Endometrium (tissue), 2 donors: ENCODE data around the gene OCA2.

Experiments
- FAIRE-seq: peaks from 2 replicates; lab custom pipeline; 2012; peaks lifted over from hg19 to GRCh38; lab: Jason Lieb, UNC
- donor health status: control.
- donor health status: control.

Gene OCA2

DNA sequence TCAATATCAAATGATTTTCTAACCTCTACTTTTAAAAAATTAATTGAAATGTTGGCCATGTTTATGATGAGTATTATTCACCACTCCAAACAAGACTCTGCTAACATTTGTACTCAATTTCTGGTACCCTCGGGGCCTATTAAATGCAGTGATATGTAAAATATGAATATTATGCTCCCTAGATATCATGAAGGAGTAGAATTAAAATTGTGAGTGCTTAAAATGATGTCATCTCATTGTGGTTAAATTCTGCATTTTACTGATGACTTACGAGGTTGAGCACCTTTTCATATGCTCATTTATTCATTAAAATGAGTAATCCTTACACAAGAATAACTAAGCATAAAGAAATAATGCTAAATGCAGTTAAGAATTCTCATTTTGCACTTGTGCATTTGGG, 159.9 kb downstream of the OCA2 start:
- FAIRE-seq: no peak

DNA sequence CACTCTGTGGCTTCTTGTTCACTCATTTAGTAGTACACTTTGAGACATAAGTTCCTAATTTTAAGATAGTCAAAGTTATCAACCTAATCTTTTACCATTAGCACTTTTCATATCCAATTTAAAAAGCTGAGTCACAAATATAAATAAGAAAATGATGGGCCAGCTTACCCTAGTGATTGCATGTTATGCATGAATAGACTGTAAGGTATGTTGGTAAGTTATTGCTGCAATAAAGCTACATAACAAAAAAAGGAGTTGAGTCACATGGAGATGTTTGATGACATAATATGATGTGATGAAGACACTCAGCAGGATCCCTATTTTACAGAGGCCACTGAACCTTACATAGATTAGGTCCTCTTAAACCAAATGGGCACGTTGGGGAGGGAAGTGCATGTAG, 161.3 kb downstream of the OCA2 start:
- FAIRE-seq: no peak

DNA sequence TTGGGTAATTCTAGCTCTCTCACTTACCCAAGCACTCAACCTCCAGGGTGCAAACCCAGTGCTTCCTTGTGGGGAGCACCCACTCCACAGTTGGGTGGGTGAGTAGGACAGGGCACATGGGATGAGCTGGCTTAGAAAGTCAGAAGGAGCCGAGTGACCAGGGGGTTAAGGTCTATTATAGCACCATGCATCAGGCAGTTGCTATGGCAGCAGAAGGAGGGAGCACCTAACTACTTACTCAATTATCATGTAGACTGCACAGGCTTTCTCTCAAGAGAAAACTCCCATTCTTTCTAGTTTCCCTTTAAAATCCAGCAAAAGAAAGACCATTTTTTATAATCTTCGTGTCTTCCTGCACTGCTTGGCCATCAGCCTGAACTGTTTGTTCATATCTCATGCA, 163.0 kb downstream of the OCA2 start:
- FAIRE-seq: no peak

DNA sequence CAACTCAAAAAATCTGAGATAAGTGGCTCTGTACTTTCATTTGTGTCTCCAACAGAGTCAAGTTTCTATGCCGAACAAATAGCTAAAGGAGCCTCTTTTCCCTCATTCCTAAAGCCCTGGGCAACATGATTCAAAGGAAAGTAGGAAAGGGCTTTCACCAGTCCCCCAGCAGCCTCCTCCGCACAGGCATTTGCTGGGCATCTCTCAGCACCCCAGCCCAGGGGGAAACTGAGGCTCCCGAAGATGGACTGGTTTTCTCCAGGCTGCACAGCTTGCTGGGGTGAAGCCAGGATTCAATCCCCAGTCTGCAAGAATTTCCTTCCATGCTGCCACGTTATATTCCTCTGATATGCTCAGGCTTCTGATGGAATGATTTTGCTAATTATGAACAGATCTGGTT, 163.8 kb downstream of the OCA2 start:
- FAIRE-seq: no peak

DNA sequence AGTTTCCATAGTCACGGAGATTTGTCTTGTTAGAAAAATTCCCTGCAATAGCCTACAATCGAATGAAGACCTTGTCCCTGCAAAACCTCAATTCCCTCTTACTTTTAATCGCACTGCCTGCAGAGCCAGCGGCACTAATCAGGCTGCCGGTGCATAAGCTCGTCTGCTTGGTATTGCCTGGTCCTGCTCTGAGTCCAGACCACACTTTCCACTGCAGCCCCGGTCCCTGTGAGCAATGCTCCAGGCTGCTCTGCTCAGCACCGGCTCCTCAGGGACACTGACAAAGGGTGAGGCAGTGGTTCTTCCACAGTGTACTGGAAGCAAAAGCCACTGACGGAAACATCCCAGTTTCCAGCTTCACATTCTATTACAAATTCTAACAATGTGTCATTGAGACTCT, 164.3 kb downstream of the OCA2 start:
- no peak for FAIRE-seq

DNA sequence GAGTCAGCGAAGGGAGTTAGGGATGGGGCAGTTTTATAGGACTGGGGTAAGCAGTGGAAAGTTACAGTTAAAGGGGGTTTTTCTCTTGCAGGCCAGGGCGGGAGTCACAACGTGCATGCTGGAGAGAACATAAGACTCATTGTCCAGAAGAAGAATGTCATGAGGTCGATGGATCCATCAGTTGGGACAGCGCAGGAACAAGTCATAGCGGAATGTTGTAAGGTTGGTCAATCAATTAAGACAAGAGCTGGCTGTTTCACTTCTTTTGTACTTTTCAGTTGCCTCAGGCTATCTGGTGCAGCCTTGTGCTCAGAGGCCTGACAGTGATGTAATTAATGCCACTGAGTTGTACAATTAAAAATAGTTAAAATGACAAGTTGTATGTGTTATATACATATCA, 165.6 kb downstream of the OCA2 start:
- no peak for FAIRE-seq

DNA sequence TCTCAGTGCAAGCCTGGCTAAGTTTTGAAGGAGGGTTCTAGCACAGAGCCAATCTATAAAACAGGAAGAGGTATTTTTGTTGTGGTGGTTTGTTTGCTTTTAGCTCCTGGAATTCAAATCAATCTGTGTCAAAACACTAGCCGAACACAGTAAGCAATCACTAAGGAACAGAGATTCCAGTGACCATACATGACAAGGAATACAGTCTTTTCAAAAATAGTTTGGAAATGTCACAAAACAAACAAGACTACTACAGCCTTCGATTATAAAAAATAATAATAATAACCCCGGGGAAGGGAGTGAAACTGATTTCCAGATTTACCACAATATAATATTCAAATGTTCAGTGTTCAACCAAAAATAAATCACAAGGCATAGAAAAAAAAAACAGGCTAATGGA, 166.5 kb downstream of the OCA2 start:
- FAIRE-seq: no peak

DNA sequence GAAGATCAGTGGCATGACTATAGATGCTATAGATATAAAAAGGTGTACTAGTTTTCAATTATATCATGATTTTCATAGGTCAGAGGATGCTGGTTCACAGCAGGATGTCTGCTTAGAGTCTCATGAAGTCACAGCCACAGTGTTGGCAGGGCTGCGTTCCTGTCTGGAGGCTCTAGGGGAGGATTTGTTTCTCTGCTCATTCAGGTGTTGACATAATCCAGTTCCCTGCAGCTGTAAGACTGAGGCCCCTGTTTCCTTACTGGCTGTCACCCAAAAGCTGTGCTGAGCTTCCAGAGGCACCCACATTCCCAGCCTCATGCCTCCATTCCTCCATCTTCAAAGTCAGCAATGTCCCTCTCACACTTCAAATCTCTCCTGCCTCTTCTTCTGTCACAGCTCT, 170.7 kb downstream of the OCA2 start:
- FAIRE-seq: no peak

DNA sequence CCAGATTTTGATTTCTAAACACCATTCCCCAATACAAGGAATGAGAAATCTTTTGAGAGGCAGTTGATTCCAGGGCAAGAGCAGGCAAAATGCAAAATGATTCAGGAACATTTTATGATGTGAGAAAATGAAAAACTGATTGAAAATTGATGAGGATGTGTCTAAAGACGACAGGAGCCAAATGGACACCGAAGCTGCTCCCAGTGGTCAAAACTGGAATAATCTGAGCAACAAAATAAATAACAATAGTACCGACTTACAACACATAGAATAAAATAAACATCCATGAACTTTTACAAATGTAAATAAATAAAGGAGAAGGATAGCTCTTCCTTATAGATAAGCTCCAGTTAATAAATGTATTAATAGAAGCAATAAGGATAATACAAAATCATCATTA, 186.8 kb downstream of the OCA2 start:
- no peak for FAIRE-seq

DNA sequence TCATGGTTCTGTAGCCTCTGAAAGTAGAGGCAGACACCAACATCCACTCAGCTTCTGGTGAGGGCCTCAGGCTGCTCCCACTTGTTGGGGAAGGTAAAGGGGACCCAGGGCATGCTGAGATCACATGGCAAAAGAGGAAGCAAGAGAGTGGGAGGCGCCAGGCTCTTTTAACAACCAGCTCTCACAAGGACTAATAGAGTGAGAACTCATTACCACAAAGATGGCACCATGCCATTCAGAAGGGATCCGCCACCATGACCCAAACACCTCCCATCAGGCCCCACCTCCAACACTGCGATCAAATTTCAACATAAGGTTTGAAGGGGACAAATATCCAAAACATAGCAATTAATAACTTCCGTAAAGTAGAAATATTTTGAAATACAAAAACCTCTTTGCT, 192.3 kb downstream of the OCA2 start:
- no peak for FAIRE-seq

DNA sequence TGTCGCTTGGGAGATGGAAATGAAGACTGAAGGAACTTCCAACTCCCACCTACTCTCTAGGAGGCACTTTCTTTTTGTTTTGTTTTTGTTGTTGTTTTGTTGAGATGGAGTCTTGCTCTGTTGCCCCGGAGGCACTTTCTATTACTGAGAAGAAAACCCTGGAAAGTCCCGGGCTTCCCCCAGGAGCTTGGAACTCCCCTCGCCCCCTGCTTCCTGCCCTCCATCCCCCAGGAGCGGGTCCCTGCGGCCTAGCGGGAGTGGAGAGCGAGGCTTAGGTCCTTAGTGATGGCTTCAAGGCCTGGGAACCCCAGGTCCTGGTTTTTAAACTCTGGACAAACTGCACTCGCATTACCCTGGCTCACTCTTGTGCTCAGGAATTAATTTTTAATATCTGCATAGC, 195.7 kb downstream of the OCA2 start:
- no peak for FAIRE-seq

DNA sequence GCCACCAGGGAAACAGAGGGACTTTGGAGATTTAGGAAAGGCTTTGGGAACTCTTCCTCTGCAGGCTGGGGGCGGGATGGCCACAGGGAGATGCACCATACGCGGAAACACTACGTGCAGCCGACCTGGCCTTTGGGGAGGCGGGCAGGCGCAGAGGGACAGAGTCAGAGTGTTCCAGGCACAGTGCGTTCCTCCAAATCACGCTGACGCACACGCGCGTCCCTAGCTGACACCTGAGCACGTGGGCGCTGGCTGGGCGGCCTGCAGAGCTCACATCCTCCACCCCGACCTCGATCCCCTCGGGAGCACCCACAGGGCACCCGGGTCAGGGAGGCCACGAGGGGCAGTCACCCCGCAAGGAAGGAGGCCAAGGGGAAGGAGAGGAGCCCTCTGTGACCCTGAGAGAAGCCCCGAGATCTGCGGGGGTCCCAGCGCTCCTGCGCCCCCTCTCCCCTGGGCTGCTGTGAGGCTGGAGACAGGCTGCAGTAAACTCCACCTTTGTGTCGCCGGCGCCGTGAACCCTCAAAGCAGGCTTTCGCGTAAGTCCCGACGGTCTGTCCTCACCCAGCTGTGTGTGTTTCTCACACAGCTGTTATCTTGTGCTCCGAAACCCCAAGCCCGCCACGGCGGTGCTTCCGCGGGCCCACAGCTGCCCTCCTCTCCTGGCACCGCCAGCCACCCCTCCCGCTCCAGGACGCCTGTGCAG, 196.3 kb downstream of the OCA2 start:
- FAIRE-seq: no peak

DNA sequence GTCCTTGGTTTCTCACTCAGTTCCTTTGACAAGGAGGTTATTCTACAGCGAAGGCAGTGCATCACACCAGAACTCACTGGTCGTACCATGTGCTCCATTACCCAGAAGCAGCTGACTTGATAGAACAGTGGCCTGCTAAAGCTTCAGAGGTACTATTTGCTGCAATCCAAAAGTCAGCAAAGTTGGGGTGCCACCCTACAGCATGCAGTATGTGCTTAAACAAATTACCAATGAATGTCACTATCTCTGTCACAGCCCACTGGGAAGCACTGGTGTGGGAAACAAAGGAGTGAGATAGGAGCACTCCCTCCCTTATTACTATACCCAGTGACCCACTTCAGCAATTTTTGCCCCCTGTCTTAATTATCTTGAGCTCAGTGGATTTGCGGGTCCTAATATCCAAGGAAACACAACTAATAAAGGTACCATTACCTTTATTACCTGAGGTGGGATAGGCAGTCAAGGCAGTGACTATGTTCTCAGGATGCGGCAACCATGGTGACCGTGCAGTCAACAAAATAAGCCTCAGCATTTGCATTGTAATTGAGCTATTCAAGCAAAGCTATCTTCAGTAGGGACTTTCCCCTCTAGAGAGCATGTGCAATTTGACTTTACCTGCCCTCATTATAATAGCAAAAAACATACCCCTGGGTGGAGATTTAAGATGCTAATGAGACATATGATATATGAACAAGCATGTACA, 199.4 kb downstream of the OCA2 start:
- FAIRE-seq: no peak

DNA sequence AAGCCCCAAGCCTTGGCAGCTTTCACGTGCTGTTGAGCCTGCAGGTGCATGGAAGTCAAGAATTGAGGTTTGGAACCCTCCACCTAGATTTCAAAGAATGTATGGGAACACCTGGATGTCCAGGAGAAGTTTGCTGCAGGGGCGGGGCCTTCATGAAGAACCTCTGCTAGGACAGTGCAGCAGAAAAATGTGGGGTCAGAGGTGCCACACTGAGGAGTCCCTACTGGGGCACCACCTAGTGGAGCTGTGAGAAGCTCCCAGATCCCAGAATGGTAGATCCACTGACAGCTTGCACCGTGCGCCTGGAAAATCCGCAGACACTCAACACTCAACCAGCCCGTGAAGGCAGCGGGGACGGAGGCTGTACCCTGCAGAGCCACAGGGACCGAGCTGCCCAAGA, 201.6 kb downstream of the OCA2 start:
- FAIRE-seq: no peak

DNA sequence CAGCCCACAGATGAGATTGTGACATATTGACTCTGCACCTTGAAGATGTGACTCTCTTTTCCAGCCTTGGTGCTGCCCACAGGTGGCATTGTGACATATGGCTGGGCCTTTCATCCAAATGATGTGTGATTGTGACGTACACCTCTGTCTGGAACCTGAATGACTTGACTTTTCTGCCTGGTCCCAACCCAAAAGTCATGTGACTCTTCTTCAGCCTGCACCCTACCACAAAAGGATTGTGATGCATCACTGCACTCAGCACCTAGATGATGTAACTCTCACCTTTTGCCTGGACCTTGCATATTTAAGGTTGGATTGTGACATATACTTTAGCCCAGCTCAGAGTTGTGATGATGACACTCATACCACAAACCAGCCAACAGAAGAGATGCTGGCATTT, 204.5 kb downstream of the OCA2 start:
- no peak for FAIRE-seq

DNA sequence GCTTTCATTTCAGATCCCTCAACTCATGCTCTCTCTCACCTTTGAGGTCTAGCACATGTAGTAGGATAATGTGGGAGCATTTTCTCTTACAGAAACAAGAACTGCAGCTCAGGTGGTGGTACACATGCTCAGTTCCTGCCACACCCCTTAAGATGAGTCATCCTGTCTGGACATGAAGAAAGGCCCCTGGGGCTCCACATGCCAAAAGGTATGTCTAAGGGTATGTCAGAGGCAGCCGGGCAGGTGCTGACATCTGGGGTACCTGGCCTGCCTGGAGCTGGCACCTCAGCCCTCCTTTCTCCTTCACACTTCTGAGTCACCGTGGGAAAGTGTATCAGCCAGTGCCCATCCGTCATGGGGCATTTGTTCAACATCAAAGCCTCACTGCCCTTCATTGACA, 209.9 kb downstream of the OCA2 start:
- FAIRE-seq: no peak

DNA sequence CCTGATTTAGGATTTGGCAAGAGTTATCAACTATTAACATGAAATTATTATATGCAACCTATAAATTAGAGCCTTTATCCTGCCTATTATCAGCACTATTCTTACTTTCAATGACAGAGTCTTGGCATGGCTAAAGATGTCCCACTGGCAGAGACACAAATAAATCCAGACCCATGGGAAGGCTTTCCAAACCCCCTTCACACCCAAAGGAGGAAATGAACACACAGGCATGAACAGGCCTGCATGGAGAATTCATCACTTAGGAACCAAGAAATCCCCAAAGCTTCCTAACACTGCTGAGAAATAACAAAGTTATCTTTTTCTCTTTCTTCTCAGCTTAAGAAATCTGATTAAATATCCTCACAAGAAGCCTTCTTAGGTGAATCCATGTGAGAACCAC, 213.9 kb downstream of the OCA2 start:
- FAIRE-seq: no peak

DNA sequence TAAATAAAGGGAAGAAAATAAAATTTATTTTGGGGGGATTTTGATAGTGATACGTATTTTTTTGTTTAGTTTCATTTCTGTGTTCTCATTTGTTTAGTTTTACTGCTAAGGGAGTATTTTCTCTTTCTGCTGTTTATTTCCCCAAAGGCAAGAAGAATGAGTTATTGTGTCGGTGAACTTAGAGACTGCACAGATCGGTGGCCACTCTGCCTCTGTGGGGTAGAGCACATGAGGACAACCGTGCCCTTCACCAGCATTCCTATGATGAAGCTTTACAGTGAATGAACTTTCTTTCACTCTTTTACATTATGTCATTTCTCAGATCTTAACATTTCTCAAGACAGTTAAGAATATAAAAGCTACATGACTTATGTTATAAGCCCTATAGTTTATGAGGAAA, 214.4 kb downstream of the OCA2 start:
- no peak for FAIRE-seq

DNA sequence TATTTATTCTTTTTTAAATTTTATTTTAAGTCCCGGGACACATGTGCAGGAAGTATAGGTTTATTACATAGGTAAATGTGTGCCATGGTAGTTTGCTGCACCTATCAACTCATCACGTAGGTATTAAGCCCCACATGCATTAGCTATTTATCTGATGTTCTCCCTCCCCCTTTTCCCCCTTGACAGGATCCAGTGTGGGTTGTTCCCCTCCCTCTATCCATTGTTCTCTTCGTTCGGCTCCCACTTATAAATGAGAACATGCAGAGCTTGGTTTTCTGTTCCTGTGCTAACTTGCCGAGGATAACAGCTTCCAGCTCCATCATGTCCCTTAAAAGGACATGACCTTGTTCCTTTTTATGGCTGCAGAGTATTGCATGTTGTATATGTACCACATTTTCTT, 220.3 kb downstream of the OCA2 start:
- FAIRE-seq: no peak

DNA sequence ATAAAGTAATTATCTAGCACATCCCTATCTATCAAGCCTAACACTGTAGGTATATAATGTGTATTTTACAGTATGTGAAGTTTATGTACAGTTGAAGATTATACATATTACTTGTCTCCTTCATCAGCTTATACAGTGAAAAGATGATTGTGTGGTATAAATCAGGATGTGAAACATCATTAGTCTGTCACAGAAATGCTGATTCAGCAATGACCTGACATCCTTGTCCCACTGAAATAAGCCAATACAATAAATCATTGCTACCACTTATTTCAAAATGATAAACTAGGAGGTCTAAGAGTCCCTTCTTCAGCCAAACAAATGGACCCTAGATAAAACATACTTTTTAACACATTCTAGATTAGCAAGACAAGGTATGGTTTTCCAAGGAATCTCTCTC, 225.3 kb downstream of the OCA2 start:
- no peak for FAIRE-seq

DNA sequence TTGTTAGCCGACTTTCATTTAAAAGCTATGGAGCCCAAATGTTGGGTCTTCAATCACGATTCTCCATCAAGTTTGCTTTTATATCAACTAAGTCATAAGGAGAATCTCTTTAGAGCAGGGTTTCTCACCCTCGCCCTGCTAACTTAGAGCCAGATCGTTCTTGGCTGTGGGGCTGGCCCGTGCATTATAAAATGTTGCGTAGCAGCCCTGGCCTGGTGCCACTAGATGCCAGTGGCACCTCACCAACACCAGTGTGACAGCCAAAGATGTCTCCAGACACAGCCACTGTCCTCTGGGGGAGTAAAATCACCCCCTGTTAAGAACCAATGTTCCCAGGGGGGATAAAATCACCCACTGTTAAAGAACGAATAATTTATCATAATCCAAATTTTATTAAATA, 226.1 kb downstream of the OCA2 start:
- FAIRE-seq: no peak

DNA sequence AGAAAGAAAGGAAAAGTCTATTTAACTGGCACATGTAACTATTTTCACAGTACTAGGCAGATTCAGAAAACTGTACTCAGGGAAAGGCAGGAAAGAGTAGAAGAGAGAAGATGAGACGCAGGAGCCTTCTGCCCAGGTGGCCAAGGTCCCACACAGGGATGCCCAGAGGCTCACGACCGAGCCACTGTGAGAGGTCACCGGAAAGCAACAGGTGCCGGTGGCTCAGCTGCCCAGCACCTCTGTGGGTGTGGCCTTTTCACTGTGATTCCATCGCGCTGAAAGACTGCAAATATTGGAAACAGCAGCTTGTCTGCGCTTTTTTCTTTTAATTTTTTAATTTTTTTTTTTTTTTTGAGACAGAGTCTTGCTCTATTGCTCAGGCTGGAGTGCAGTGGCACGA, 226.8 kb downstream of the OCA2 start:
- no peak for FAIRE-seq

DNA sequence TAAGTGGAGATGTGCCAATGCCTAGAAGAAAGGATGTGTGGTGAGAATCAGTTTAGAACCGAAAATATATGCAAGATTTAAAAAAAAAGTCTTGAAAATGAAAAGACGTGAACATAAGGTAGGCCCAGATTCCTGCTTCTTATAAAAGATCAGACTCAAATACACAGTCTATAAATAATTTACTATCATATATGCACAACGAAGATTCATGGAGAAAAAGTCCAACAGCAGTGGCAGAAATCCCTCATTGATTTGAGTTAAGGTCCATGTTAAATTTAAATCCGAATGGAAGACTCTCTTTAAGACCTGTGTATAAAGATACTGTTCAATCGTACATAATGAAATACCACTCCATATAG, 227.2 kb downstream of the OCA2 start:
- no peak for FAIRE-seq
